Measurements from ENCODE around the gene CNOT1. TPM values are rescaled to one million over a fixed set of nuclear protein-coding genes. Genes with fewer than 3 reads are reported as not detected.
"Not testable (repeated sequence)": the region's sequence is repeated elsewhere in the genome, so short reads cannot be mapped to it uniquely, and the experiment has no call there.

CNOT1 gene
- total RNA-seq, 1 experiment from 2014 or later = 229 TPM

DNA sequence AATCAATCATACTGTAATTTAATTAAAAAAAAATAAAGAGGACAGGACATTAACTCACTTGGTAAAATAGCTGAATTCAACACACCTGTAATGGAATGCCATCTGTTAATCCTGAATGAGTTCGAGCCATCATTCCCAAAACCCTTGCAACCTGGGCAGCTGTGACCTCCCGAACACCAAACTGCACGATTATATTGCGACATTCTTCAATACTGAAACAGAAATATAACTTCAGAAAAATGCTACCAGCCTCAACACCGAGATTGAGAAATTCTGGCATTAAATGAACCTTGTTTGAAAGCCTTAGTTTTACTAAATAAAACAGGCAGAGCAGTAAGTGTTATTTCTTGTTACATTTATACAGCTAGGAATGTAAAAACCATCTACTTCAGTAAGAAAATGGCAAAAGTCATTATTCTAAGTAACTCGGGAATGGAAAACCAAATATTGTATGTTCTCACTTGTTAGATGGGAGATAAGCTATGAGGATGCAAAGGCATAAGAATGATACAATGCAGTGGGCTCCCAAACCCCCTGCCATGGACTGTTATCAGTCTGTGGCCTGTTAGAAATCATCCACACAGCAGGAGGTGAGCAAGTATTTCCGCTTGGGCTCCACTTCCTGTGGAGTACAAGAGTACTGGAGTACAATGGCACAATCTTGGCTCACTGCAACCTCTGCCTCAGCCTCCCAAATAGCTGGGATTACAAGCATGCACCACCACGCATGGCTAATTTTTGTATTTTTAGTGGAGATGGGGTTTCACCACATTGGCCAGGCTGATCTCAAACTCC lies 46.5 kb downstream of the CNOT1 start:
- DNase-seq (ENCODE audit: extremely low read depth, low read depth) = no peak

DNA sequence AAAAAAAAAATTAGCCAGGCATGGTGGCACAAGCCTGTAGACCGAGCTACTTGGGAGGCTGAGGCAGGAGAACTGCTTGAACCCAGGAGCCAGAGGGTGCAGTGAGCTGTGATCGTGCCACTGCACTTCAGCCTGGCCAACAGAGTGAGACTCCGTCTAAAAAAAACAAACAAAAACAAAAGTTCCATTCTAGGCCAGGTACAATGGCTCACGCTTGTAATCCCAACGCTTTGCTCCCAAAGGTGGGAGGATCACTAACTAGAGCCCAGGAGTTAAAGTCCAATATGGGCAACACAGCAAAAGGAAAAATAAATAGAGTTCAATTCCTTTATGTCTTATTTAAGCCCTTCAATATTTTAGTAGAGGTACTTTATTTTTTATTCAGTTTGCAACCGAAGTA lies 47.5 kb downstream of the CNOT1 start:
- no peak for DNase-seq (ENCODE audit: extremely low read depth, low read depth)

DNA sequence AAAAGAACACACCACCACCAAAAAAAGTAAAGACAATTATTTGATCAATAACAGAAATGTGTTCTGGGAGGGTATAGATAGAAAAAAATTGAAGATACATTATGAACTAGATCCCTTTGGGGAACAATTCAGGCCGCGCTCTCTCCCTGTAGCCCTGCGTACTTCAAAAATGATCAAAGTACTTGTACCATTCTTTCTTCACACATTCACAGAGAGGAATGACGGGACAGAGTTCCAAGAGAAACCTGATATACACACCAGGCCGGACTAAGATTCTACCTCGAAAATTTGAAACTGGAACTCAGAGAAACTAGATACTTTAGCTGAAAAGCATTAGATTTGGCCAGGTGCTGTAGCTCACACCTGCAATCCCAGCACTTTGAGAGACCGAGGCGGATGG lies 50.0 kb downstream of the CNOT1 start:
- no peak for DNase-seq (ENCODE audit: extremely low read depth, low read depth)

GRCh38 chr16:58578642-58579041 lies 51.0 kb downstream of the CNOT1 start:
- no peak for DNase-seq (ENCODE audit: extremely low read depth, low read depth)

GRCh38 chr16:58577141-58577540 lies 52.5 kb downstream of the CNOT1 start:
- no peak for DNase-seq (ENCODE audit: extremely low read depth, low read depth)

- DNase-seq (ENCODE audit: extremely low read depth, low read depth) = no peak
These were observed 54.7 kb downstream of the CNOT1 start for GRCh38 chr16:58574895-58575294.

DNA sequence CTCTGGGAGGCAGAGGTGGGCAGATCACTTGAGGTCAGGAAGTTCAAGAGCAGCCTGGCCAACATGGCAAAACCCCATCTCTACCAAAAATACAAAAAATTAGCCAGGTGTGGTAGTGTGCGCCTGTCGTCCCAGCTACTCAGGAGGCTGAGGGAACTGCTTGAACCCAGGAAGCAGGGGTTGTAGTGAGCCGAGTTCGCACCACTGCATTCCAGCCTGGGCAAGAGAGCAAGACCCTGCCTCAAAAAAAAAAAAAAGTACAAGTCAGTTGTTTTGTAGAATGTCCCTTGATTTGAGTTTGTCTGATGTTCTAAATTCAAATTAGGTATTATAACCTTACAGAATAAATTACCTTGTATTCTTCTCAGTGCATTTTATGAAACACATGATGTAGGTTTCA lies 63.9 kb downstream of the CNOT1 start:
- DNase-seq (ENCODE audit: extremely low read depth, low read depth) = not testable (repeated sequence)

DNA sequence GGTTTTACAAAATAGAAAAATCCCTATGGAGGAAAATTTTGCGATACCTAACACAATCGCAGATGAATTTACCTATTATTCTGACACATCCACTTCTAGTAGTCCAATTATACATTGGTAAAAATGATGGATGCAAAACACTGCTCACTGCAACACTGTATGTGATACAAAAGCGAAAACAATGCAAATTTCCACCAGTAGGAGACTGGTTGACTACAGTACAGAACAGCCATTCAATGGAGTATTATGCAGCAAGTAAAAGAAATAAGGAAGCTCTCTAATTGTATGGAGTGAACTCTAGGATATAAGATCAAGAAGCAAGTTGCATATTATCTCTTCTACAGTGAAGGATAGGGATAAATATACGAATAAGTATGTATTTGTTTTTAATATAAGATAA lies 65.9 kb downstream of the CNOT1 start:
- DNase-seq (ENCODE audit: extremely low read depth, low read depth) = no peak

GRCh38 chr16:58563235-58563634 lies 66.4 kb downstream of the CNOT1 start:
- no peak for DNase-seq (ENCODE audit: extremely low read depth, low read depth)

GRCh38 chr16:58556678-58557077 lies 72.9 kb downstream of the CNOT1 start:
- DNase-seq (ENCODE audit: extremely low read depth, low read depth) = no peak

GRCh38 chr16:58551496-58551895 lies 78.1 kb downstream of the CNOT1 start:
- DNase-seq (ENCODE audit: extremely low read depth, low read depth) = no peak

GRCh38 chr16:58548378-58548777 lies 81.2 kb downstream of the CNOT1 start:
- no peak for DNase-seq (ENCODE audit: extremely low read depth, low read depth)

DNA sequence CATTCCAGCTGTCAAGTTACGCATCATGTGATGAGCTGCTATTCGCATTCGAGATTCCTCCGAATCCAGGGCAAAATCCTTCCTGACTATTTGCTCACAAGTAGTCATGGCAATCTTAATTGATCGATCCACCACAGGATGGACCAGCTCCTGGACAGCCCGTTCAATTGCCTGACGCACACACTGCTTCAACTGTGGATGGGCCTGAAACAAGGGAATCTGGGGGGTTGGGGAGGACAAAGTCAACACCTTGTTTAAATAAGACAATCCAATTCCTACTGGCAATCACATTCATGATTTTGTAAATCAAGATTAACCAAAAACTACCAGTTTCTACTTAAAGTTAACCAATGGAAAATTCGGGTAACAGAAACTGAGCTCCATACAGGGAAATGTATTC lies 85.9 kb downstream of the CNOT1 start:
- no peak for DNase-seq (ENCODE audit: extremely low read depth, low read depth)

DNA sequence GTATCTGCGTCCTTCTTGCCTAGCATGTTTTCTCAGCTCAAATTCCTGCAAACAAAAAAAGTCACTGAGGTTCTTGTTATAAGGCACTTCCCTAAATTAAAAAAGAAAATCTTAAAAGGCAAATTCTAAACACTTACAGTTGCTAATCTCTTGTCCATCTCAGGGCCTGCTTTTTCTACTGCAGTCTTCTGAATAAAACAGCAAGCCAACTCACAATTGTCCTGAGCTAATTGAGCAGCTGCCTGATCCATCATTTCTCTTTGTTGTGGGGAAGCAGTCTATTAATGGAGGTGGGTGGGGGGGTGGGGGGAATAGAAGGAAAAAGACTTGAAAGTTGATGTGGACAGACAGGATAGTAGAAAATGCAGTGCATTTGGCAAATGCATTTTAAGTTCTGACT lies 87.3 kb downstream of the CNOT1 start:
- DNase-seq (ENCODE audit: extremely low read depth, low read depth) = no peak

DNA sequence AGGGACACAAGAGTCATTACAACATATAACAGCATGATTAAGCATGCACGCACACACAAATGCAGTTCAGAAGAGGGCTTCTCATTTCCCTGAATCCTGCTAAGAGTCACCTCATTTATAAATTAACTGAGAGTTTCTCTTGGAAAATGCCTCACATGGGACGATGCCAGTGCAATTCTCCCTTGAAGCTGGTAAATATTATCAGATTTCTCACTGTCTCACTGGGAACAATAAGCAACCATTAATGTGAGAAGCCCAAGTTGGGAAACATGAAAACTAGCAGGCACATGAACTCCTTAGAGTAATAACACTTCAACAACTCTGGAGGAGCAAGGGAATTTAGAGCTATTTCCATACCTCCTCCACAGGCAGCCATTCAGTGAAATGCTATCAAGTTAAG lies 87.9 kb downstream of the CNOT1 start:
- DNase-seq (ENCODE audit: extremely low read depth, low read depth) = no peak

DNA sequence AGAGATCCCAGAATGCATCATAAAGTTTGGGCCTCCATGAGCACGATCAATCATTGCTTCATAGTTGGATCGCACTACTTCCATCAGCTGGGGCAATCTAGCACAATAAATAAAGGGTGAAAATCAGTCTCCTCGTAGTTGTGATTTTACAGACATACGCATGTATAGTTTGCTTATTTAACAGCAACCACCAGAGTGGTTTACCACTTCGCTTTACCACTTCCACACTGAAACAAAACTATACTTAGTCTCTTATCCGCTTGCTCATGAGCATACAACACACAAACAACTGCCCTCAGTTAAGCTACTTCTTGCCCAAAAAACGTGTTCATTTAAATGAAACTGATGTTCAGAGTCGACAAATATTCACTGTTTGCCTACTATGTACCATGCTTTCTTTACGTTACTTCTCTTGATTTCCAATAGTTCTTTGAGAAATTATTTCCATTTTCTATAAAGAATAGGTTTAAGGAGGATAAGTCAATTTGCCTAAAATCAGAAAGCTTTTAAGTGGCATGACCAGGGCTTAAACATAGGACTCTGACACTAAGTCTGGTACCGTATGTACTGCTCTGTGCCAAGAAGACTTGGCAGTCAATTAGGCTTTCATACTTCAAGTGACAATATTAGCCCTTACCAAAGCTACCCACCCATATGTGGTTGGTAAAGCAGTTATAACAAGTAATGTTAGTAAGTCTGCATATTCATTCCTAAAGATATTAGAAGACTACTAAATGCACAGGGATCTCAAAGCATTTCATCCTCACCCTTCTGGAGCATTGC lies 92.3 kb downstream of the CNOT1 start:
- no peak for DNase-seq (ENCODE audit: extremely low read depth, low read depth)

DNA sequence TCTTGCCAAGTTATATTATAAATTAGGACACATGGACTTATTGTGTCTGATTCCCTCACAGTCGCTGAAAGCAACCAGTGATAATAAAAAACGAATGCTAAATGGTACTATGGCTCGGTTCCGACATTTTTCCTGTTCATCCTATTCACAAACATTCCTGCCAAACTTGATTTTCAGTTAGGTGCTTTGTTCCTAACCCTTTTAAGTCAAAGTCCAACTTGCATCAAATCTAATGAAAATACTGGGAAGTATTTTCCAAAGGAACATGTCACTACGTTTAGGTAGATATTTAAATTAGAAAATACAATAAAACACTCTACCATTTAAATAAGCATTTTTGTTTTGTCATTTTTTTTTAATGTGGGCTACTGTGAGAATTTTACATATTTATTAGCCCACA lies 93.3 kb downstream of the CNOT1 start:
- no peak for DNase-seq (ENCODE audit: extremely low read depth, low read depth)

DNA sequence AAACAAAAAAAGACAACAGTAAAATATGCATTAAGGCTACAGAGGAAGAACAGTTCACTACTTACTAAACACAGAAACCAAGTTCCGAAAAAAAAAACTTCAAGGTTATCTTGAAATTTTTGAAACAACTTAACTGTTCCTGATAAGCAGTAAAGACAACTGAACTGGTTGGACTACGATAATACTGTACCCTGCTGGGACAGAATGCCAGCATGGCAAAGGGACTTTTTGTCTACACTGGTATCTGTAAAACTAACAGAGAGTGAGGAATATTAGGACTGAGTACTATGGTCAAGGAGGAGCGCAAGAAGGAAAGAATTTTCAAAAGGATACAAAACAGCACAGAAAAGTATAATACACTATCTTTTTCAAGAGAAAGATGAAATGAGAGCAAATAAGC lies 94.5 kb downstream of the CNOT1 start:
- no peak for DNase-seq (ENCODE audit: extremely low read depth, low read depth)

- no peak for DNase-seq (ENCODE audit: extremely low read depth, low read depth)
These were observed 95.7 kb downstream of the CNOT1 start for GRCh38 chr16:58533751-58534470.

DNA sequence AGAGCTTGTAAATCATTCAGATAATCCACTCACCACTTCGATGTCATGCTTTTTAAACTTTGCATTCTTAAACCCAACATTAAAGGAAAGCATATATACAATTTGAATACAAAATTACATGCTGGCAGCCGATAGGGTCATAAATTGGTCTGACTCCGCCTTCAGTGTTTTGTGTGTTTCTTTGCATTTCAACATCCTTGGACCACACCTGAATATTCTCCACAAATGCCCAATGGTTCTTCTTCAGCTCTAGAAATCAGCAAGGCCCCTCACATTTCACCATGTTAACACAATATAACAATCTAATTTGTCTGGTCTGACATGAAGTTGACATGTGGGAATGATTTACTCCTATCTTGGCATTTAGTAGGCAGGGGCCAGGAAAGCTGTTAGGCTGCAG lies 97.2 kb downstream of the CNOT1 start:
- no peak for DNase-seq (ENCODE audit: extremely low read depth, low read depth)

GRCh38 chr16:58530179-58530578 lies 99.4 kb downstream of the CNOT1 start:
- no peak for DNase-seq (ENCODE audit: extremely low read depth, low read depth)

GRCh38 chr16:58519707-58520106 lies 109.9 kb downstream of the CNOT1 start:
- no peak for DNase-seq (ENCODE audit: extremely low read depth, low read depth)
